Activated T-helper 2 cell treated with anti-CD3 and anti-CD28 coated beads, Interferon-gamma antibody, Interleukin-2, Interleukin-4, amounts not matched to agents 10 μg/mL and 5 μg/mL and 100 μg/mL, durations not matched to agents 14 hours and 24 hours and 36 hours (primary cell): ENCODE data around the gene DMD. TPM values are rescaled to one million over a fixed set of nuclear protein-coding genes. Genes with fewer than 3 reads are reported as not detected.

Source experiments
- DNase-seq: peaks from one replicate; pipeline ENCODE4 v3.0.0; 2021; ENCODE audit warnings: low spot score
- H3K27ac Mint-ChIP-seq: one replicate; pipeline ENCODE4 v1.8.0; 2021; ENCODE audit warnings: mixed read lengths
- H3K27me3 Mint-ChIP-seq: one replicate; pipeline ENCODE4 v1.8.0; 2021; ENCODE audit warnings: low read depth, mixed read lengths
- H3K36me3 Mint-ChIP-seq: one replicate; pipeline ENCODE4 v1.8.0; 2021; ENCODE audit warnings: low read depth, mixed read lengths
- H3K4me1 Mint-ChIP-seq: one replicate; pipeline ENCODE4 v1.8.0; 2021; ENCODE audit warnings: low read depth, mixed read lengths
- H3K4me3 Mint-ChIP-seq: one replicate; pipeline ENCODE4 v1.8.0; 2021; ENCODE audit warnings: low read depth, mild to moderate bottlenecking, moderate library complexity, mixed read lengths
- H3K9me3 Mint-ChIP-seq: one replicate; pipeline ENCODE4 v1.8.0; 2021; ENCODE audit warnings: mixed read lengths
- intact Hi-C: fragments of 100-400 bp; cut with micrococcal nuclease; formaldehyde crosslinking; loops from one replicate; pipeline ENCODE4 v1.15.1; 2023
- total RNA-seq: library from RNA; stranded (reverse); gene quantifications from 2 replicates; pipeline ENCODE4 v1.2.3, GENCODE V29; 2022

DMD gene
- total RNA-seq, 1 donor from 2014 or later = 0.84 TPM

DNA sequence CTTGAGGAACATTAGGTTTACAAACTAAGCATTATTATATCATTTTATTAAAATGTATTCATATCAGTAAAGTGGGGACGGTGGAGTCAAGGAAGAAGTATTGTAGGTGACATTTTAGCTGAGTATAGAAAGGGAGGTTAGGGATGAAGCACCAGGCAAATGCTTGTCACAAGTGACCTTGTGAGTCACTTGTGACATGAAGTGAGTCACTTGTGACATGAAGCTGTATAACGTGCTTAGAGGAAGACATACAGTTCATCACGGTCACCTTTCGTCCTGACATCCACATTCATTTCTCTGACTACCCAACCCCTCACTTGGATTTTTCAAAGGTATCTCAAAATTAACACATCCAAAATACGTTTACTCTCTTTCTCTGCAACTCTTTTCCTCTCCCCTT lies 1034.8 kb downstream of the DMD start:
- Mint-ChIP-seq H3K9me3 (peaks cover 5% of the 10 kb centered on the region), H3K27me3 (no peaks in the 10 kb centered on the region), H3K36me3 (no peaks in the 10 kb centered on the region), H3K4me1 (no peaks in the 10 kb centered on the region), H3K4me3 (no peak overlapping the region), H3K27ac (no peak overlapping the region)
- no peak for DNase-seq
- intact Hi-C loops = no loop called here

- DNase-seq = no peak
- Mint-ChIP-seq H3K27me3 (no peaks in the 10 kb centered on the region), H3K9me3 (peaks cover 2% of the 10 kb centered on the region), H3K4me1 (no peaks in the 10 kb centered on the region), H3K27ac (no peak overlapping the region), H3K4me3 (no peak overlapping the region), H3K36me3 (no peaks in the 10 kb centered on the region)
- intact Hi-C loops = no loop called here
These were observed 1040.9 kb downstream of the DMD start for GRCh38 chrX:32170481-32170880.

- H3K27me3 Mint-ChIP-seq = no peaks in the 10 kb centered on the region
- H3K27ac Mint-ChIP-seq = no peak overlapping the region
- peaks cover 7% of the 10 kb centered on the region for H3K9me3 Mint-ChIP-seq
- intact Hi-C loops = no loop called here
- H3K4me3 Mint-ChIP-seq = no peak overlapping the region
- H3K4me1 Mint-ChIP-seq = no peaks in the 10 kb centered on the region
- no peak for DNase-seq
- no peaks in the 10 kb centered on the region for H3K36me3 Mint-ChIP-seq
These were observed 1056.2 kb downstream of the DMD start for GRCh38 chrX:32155044-32155638.

DNA sequence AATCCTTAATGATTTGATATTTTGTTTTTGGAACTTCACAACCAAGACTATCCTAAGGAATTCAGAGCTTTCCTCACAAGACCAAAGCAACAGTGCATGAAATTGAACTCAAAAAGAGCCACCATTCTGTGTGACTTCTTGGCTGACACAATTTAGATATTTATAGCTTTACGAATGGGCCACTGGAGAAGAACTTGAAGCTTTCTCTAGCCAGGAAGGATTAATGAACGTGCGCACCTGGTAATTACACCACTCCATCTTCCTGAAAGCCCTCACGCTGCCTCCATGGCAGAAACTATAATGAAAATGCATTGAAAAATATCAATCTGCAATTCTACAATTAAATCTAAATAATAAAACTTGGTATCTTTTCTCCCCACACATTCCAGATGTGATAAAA lies 1057.8 kb downstream of the DMD start:
- no peaks in the 10 kb centered on the region for H3K4me1 Mint-ChIP-seq
- no peaks in the 10 kb centered on the region for H3K36me3 Mint-ChIP-seq
- DNase-seq = no peak
- no peaks in the 10 kb centered on the region for H3K9me3 Mint-ChIP-seq
- H3K4me3 Mint-ChIP-seq = no peak overlapping the region
- H3K27me3 Mint-ChIP-seq = no peaks in the 10 kb centered on the region
- intact Hi-C loops = no loop called here
- no peak overlapping the region for H3K27ac Mint-ChIP-seq

GRCh38 chrX:32150141-32150540 lies 1061.2 kb downstream of the DMD start:
- H3K4me3 Mint-ChIP-seq = no peak overlapping the region
- intact Hi-C loops = no loop called here
- no peak for DNase-seq
- no peak overlapping the region for H3K27ac Mint-ChIP-seq
- no peaks in the 10 kb centered on the region for H3K36me3 Mint-ChIP-seq
- H3K4me1 Mint-ChIP-seq = no peaks in the 10 kb centered on the region
- H3K27me3 Mint-ChIP-seq = no peaks in the 10 kb centered on the region
- H3K9me3 Mint-ChIP-seq = no peaks in the 10 kb centered on the region

GRCh38 chrX:32141841-32142240 lies 1069.5 kb downstream of the DMD start:
- DNase-seq = no peak
- Mint-ChIP-seq H3K27ac (no peak overlapping the region), H3K4me3 (no peak overlapping the region), H3K4me1 (no peaks in the 10 kb centered on the region), H3K27me3 (no peaks in the 10 kb centered on the region), H3K36me3 (no peaks in the 10 kb centered on the region), H3K9me3 (no peaks in the 10 kb centered on the region)
- intact Hi-C loops = no loop called here

GRCh38 chrX:32139476-32139875 lies 1071.9 kb downstream of the DMD start:
- H3K27ac Mint-ChIP-seq = no peak overlapping the region
- no peaks in the 10 kb centered on the region for H3K27me3 Mint-ChIP-seq
- H3K4me3 Mint-ChIP-seq = no peak overlapping the region
- no peaks in the 10 kb centered on the region for H3K9me3 Mint-ChIP-seq
- H3K36me3 Mint-ChIP-seq = no peaks in the 10 kb centered on the region
- no peaks in the 10 kb centered on the region for H3K4me1 Mint-ChIP-seq
- intact Hi-C loops = no loop called here
- no peak for DNase-seq

DNA sequence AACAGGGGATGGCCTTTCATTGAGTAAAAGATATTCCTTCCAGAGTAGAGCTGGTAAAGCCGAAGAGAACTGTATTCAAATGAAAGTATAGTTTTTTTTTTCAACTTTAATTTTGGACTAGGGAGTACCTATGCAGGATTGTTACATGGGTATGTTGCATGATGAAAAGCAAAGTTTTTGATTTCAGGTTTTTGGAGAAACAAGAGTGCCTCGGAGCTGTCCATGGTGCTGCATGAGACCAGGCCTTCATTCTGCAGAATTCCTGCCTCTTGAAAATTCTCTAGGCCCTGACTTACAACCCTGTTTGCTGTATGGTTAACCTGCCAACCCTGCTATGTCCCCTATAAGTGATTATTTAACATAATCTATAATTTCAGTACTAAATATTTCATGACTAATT lies 1073.8 kb downstream of the DMD start:
- intact Hi-C loops = no loop called here
- Mint-ChIP-seq H3K4me1 (no peaks in the 10 kb centered on the region), H3K27ac (no peak overlapping the region), H3K36me3 (no peaks in the 10 kb centered on the region), H3K9me3 (peaks cover 10% of the 10 kb centered on the region), H3K27me3 (no peaks in the 10 kb centered on the region), H3K4me3 (no peak overlapping the region)
- no peak for DNase-seq

GRCh38 chrX:32126997-32127396 lies 1084.4 kb downstream of the DMD start:
- H3K36me3 Mint-ChIP-seq = no peaks in the 10 kb centered on the region
- no peak for DNase-seq
- H3K27me3 Mint-ChIP-seq = no peaks in the 10 kb centered on the region
- intact Hi-C loops = no loop called here
- no peak overlapping the region for H3K27ac Mint-ChIP-seq
- H3K4me1 Mint-ChIP-seq = no peaks in the 10 kb centered on the region
- H3K4me3 Mint-ChIP-seq = no peak overlapping the region
- no peaks in the 10 kb centered on the region for H3K9me3 Mint-ChIP-seq

- no peak for DNase-seq
- Mint-ChIP-seq H3K36me3 (no peaks in the 10 kb centered on the region), H3K27ac (no peak overlapping the region), H3K9me3 (peaks cover 14% of the 10 kb centered on the region), H3K27me3 (no peaks in the 10 kb centered on the region), H3K4me3 (no peak overlapping the region), H3K4me1 (no peaks in the 10 kb centered on the region)
- intact Hi-C loops = no loop called here
These were observed 1092.5 kb downstream of the DMD start for GRCh38 chrX:32118832-32119231.

- DNase-seq = no peak
- Mint-ChIP-seq H3K27me3 (no peaks in the 10 kb centered on the region), H3K36me3 (no peaks in the 10 kb centered on the region), H3K27ac (no peak overlapping the region), H3K9me3 (peaks cover 14% of the 10 kb centered on the region), H3K4me3 (no peak overlapping the region), H3K4me1 (no peaks in the 10 kb centered on the region)
- intact Hi-C loops = no loop called here
These were observed 1095.3 kb downstream of the DMD start for GRCh38 chrX:32116047-32116446.

DNA sequence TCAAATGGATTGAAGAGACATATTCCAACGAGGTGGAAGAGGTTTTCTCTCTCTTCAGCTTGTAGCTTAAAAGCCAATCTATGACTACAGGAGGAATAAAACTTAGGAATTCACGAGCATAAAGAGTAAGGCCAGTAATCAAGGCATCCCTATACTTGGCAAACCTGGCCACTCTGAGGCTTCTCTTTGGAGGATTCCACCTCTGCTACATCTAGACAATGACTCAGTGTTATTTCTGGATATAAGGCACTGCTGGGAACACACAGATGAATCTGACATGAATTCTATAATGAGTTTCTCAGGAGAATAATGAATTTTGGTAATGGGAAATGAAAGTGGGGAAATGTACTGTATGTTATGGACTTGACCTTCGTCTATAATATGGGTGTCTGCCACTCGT lies 1123.7 kb downstream of the DMD start:
- H3K36me3 Mint-ChIP-seq = no peaks in the 10 kb centered on the region
- H3K4me1 Mint-ChIP-seq = no peaks in the 10 kb centered on the region
- H3K27me3 Mint-ChIP-seq = no peaks in the 10 kb centered on the region
- peaks cover 5% of the 10 kb centered on the region for H3K9me3 Mint-ChIP-seq
- H3K27ac Mint-ChIP-seq = no peak overlapping the region
- DNase-seq = no peak
- H3K4me3 Mint-ChIP-seq = no peak overlapping the region
- intact Hi-C loops = no loop called here

DNA sequence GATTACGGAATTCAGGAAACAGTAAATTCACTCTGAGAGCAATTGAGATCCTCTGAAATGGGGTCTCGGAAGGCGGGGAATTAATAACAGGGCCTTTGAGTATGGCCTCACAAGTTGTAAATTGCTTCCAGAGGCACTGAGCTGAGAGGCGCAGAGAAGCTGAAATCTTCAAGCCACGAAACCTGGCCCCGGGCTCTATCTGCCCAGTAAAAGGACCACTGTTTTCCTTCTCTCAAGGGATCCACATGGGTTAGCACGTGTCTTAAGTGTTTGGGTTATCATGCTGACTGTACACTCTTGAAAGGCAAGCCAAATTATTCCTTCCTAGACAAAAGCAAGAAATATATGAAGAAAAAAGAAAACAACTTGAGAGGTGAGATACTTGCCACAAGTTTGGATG lies 1126.6 kb downstream of the DMD start:
- Mint-ChIP-seq H3K4me3 (no peak overlapping the region), H3K36me3 (no peaks in the 10 kb centered on the region), H3K4me1 (no peaks in the 10 kb centered on the region), H3K27ac (no peak overlapping the region), H3K9me3 (peaks cover 5% of the 10 kb centered on the region), H3K27me3 (no peaks in the 10 kb centered on the region)
- intact Hi-C loops = no loop called here
- DNase-seq = no peak

DNA sequence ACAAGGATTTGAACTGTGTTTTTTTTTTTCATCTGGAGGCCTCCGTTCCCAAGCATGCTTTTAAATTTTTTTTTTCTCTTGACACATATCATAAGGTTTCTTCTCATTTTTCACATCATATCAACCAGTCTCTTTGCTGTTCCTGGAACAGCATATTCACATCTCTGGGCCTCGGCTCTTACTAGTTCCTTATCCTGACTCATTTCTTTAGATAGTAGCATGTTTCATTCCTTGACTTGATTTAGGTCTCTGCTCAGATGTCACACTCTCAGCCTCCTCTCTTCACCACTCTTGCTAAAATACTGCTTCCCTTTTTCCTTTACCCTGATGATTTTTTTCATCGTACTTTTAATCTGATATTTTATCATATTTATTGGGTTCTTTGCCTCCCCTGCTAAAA lies 1163.1 kb downstream of the DMD start:
- no peaks in the 10 kb centered on the region for H3K27me3 Mint-ChIP-seq
- no peak overlapping the region for H3K4me3 Mint-ChIP-seq
- no peaks in the 10 kb centered on the region for H3K9me3 Mint-ChIP-seq
- no peaks in the 10 kb centered on the region for H3K36me3 Mint-ChIP-seq
- no peaks in the 10 kb centered on the region for H3K4me1 Mint-ChIP-seq
- DNase-seq = no peak
- H3K27ac Mint-ChIP-seq = no peak overlapping the region
- intact Hi-C loops = no loop called here
